AG08396 (cell line): ENCODE results near the gene DBF4.
A peak's percentile ranks its signal among the peaks of the same experiment; 100 is the strongest.
"Not testable (repeated sequence)": the region's sequence is repeated elsewhere in the genome, so short reads cannot be mapped to it uniquely, and the experiment has no call there.

Experiments used
- DNase-seq: peaks from one replicate; pipeline ENCODE4 v3.0.0; 2012; ENCODE audit warnings: low spot score, mixed read lengths

Gene DBF4

DNA sequence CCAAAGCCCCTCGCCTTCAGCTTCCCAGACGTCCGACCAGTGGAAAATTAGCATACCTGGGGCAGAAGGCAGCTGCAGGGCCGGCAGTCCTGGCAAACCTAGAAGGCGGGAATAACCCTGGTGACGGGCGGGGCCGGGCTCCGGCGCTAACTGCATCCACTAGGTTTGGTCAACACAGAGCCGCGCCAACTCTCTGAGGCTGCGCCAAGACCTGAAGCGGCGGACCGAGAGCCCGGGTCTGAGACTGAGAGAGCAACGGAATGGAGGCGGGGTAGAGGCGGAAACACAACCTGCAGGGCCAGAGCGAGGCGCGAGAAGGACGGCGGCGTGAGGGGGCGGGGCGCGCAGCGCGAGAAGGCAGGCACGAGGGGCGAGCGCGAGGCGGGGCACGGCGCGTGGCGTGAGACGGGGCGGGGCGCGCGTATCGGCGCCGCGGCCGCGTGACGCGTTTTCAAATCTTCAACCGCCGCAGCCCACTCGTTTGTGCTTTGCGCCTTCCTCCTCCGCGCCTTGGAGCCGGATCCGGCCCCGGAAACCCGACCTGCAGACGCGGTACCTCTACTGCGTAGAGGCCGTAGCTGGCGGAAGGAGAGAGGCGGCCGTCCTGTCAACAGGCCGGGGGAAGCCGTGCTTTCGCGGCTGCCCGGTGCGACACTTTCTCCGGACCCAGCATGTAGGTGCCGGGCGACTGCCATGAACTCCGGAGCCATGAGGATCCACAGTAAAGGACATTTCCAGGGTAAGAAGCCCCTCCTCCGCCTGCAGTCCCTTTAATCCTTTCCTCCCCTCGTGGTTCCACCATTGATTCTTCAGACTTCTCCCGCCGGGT lies at the start of gene DBF4, which contains the start of gene SLC25A40:
Gene DBF4 (plus strand): TSS at position 454 of the 829 bp plus-strand sequence. CDS start 240 bp downstream, at position 694.
Gene SLC25A40 (minus strand): TSS at position 321 of the 829 bp plus-strand sequence. CDS start 17,633 bp downstream, outside the sequence.
- peak; percentile 95 for DNase-seq

DNA sequence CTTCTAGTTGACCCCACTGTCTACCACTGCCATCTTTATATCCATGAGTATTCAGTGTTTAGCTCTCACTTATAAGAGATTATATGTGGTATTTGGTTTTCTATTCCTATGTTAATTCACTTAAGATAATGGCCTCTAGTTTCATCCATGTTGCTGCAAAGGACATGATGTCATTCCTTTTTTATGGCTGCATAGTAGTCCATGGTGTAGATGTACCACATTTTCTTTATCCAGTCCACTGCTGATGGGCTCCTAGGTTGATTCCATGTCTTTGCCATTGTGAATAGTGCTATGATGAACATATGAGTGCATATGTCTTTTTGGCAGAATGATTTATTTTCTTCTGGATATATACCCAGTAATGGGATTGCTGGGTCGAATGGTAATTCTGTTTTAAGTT lies 47.9 kb upstream of the DBF4 start:
- not testable (repeated sequence) for DNase-seq

DNA sequence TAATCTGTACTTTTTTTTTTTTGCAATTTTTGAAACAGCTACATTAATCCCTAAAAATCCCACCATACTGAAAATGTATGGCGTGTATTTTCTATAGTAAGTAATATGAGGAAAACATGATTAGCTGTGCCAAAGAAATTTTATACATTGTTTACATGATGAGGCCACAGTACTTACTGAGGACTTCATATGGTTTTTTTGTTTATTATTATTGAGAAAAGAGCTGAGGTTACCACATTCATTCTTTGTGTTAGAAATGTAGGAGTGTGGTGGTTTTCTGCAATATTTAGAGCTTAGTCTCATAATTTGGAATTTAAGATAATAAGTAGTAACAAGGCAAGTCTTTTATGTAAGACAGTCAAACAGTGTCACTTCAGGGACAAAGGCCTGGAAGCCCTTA lies 45.2 kb upstream of the DBF4 start:
- no peak for DNase-seq

- no peak for DNase-seq
Measured at GRCh38 chr7:87833130-87833529, 43.2 kb upstream of the DBF4 start.

- DNase-seq = no peak
Measured at GRCh38 chr7:87837597-87837996, 38.7 kb upstream of the DBF4 start.

GRCh38 chr7:87850836-87851593 lies 25.3 kb upstream of the DBF4 start:
- DNase-seq = no peak

DNA sequence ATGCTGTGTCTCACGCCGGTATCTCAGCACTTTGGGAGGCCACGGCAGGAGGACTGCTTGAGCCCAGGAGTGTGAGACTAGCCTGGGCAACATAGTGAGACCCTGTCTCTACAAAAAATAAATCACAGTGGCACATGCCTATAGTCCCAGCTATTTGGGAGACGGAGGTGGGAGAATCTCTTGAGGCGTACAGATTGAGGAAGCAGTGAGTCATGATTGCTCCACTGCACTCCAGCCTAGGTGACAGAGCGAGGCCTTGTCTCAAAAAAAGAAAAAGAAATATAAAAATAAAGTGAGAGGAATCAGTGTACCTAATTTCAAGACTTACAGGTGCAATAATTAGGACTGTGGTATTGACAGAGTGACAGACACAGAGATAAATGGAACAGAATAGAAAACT lies 24.0 kb upstream of the DBF4 start:
- no peak for DNase-seq

DNA sequence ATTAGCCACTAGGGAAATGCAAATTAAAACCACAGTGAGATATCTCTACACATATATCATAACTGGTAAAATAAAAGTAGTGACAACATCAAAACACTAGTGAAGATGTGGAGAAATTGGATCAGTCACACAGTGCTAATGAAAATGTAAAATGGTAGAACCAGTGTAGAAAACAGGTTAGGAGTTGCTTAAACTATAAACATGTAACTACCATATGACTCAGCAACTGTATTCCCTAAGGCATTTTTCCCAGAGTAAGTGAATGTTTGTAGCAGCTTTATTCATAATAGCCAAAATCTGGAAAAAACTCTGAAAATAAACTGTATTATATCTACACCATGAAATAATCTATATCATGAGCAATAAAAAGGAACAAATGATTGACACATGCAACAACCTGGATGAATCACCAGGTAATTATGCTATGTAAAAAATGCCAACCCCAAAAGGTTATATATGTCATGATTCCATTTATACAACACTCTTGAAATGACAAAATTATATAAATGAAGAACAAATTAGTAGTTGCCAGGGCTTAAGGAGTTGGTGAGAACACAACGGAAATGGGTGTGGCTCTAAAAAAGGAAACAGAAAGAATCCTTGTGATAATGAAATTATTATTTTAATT lies 22.9 kb upstream of the DBF4 start:
- DNase-seq = no peak

DNA sequence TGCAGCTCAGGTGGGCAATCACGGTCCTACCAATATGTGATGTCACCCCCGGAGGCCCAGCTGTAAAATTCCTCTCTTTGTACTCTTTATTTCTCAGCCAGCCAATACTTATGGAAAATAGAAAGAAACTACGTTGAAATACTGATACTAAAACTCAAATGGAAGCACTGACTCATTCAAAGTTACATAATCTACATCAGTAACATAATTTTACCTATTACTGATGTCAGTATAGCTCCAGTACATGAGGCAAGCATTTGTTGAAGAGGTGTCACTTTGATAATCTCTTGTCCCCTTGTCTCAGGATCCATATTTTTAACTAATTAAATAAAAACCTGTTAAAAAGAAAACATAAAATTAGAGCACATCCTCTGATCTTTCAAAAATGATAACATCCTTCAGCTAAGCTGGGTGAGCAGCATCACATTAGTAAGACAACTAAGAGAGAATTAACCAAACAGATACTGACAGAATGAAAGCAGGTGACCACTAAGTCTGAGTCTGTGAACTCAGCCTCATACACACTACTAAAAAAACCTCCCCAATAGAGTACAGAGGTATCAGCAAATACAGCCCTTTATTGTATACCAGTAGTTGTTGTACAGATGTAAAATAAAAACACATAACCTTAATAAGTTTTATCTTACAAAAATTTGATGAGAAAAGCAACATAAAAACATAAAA lies 17.7 kb upstream of the DBF4 start:
- no peak for DNase-seq

DNA sequence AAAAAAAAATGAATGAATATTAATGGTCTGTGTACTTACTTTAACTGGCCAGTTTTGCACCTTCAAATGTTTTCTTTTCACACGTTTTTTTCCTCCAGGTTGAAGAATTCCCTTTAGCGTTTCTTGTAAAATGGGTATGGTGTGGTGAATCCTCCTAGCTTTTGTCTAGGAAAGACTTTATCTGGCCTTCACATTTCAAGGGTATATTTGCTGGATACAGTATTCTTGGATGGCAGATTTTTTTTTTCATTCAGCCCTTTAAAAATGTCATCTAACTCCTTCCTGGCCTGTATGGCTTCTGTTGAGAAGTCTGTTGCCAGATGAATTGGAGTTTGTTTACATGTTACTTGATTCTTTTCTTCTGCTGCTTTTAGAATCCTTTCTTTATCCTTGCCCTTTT lies 10.2 kb upstream of the DBF4 start:
- no peak for DNase-seq

- not testable (repeated sequence) for DNase-seq
Measured at GRCh38 chr7:87866533-87866932, 9.8 kb upstream of the DBF4 start.

GRCh38 chr7:87870471-87870870 lies 5.8 kb upstream of the DBF4 start:
- DNase-seq = no peak

DNA sequence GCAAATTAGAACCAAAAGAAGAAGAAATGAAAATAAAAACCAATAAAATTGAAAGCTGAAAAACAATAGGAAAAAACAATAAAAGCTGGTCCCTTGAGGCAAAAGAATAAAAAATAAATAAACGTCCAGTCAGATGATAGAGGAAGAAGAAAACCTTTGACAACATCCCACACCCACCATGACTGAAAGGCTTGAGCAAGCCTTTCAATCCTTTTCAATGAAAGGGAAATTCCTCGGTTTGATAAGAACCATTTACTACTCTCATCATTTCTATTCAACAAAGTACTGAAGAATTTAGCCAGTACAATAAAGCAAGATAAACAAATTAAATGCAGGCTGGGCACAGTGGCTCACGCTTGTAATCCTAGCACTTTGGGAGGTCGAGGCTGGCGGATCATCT lies 3.9 kb upstream of the DBF4 start:
- no peak for DNase-seq

GRCh38 chr7:87873328-87873727 lies 3.0 kb upstream of the DBF4 start:
- not testable (repeated sequence) for DNase-seq

- DNase-seq = no peak
Measured at GRCh38 chr7:87874066-87874465, 2.2 kb upstream of the DBF4 start.

DNA sequence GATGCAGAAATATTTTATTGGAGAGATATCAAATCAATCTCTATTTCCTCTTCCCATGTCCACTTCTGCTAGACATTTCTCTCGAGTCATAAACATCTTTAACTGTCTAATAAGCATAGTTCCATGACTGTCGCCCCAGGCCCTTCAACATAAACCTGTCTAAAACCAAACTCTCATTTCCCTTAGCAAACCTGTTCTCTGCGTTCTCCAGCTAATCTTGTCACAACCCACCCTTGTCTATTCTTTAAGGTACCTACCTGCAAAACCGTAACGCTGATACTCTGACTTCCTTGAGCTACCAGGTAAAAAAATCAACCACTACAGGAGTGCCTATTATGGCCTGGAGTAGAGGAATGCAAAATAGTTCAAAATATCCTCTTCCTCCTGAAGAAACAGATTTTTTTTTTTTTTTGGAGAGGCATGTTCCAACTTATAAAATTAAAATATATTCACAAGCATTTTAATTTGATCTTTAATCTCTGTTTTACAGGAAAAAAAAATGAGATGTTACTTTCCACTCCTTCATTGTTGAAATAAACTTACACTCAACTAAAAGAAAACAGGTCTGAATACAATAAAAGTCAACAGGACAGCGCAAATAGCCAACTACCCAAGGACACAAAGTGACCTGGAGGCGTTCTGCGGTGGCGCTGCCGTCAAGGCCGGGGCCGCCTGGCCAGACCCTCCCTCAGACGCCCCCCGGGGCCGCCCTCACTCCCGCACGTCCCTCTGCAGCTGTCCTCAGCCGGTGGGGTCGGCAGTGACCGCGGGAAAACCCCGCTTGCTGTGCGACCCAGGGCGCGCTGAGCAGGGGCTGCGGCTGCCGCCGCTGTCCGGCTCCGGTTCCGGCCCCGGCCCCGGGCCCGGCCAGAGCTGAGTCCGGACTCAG lies 898 bp upstream of the DBF4 start:
- DNase-seq = no peak

DNA sequence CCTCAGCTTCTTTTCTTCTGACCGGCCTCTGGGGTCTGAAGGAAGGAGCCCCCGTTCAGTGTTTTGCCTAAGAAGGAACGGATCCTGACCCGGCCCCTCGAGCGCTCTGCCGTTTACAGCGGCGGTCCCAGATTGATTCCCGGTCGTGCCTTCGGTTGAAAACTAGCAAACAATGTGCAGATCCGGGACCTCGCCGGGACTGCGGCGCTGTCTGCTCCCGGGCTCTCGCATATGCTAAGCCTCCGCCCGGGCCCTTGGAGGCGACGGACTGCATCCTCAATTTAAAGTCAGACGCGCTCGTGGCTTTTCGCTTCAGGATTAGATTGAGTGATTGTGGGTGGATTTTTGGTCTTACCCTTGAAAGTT lies 559 bp downstream of the DBF4 start:
- DNase-seq = peak; percentile 68

DNA sequence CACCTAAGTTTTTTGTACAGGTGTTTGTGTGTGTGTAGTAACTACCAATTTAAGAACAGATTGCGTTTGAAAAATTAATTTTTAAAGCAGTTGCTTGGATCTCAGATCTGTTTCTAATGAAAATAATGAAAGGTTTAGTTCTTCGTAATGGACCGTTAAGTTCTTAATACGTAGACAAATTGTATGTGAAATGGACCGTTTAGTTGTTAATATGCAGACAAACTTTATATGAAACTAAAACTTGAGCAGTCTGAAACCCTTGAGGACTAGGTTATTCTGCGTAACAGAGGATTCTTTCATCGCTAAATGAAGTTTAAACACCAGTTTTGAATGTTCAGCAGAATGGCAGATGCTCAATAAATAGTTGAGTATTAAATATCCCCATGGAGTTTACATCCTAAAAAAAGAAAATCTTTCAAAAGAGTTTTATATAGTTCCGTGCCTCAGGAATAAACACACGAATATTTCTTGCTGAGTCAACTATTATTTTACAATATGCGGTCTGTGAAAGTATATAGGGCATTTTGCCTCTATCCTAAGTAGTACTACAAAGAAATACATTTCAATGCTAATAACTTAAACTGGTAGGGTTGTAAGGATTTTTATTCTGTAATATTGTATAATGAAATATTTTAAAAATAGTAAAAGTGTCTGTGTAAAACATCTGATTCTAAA lies 1.2 kb downstream of the DBF4 start:
- no peak for DNase-seq

GRCh38 chr7:87878208-87878735 lies 2.0 kb downstream of the DBF4 start:
- DNase-seq = no peak
